GM10847 (cell line): ENCODE results near the gene RASD1.

Experiments used
- POLR2A ChIP-seq: IDR thresholded peaks from 2 replicates; pipeline ENCODE4 v1.6.1; 2011; ENCODE audit not compliant: insufficient read length; ENCODE audit errors: extremely low read depth

Gene RASD1

DNA sequence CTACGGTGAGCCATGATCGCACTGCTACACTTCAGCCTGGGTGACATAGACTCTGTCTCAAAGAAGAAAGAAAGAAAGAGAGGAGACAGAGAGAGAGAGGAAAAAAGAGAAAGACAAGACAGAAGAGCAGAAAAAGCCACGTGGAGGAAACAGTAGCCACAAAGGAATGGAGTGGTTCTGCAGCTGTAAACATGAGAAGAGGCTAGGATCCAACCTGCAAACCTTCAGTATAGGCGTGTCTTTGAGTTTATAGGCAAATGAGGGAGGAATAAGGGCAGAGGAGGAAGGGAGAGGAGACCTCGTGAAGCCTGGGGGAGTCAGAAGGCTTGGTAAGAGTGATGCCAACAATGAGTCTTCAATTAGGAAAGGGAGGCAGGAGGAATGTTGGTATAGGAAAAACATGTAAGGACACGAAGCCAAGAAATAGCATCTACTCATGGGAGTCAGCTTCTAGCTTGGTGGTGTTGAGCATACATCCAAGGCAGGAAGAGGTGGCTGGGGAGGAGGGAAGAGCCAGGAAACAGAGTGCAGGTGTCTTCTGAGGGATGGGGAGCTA, 15.5 kb downstream of the RASD1 start:
- no peak for TF ChIP-seq POLR2A

DNA sequence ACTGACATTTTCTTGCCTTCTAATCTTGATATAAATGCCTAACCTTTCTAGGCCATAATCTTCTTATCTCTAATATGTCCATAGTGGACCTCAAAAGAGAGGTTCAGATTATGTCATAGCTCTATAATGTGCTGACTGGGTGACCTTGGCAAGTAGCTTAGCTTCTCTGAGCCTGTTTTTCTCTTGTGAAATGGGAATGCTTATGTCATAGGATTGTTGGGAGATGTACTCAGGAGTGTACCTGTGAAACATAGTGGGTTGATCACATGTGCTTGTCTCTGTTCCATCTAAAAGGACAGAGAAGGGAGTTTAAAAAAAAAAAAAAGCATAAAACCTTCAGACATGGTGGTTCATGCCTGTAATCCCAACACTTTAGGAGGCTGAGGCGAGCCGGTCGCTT, 17.0 kb downstream of the RASD1 start:
- no peak for TF ChIP-seq POLR2A

DNA sequence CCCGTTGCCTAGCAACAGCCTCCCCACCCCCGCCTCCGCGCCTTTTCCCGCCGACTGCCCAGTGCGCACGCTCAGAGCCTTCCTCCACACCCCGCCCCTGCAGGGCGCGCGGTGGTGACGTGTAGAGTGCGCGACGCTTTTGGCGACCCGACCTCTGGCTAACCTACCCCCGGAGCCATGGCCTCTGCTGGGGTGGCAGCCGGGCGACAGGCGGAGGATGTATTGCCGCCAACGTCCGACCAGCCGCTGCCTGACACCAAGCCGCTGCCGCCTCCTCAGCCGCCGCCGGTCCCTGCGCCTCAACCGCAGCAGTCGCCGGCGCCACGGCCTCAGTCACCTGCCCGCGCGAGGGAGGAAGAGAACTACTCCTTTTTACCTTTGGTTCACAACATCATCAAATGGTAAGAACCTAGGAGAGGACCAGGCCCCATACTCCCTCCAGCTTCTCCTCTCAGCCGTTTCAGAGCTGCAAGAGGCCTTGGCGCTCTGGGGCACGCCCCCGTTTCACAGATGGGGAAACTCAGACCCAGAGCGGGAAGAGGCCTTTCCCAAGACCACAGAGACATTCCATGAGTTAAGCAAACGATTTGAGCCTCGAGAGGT, 19.2 kb downstream of the RASD1 start, which contains the start of gene MED9:
TSS of gene MED9 (plus strand) at position 136 of the 603 bp plus-strand sequence. CDS start at position 178, 42 bp downstream.
- TF ChIP-seq POLR2A, result peak; percentile 71

GRCh38 chr17:17474341-17474740, 21.9 kb downstream of the RASD1 start:
- TF ChIP-seq POLR2A, result no peak

DNA sequence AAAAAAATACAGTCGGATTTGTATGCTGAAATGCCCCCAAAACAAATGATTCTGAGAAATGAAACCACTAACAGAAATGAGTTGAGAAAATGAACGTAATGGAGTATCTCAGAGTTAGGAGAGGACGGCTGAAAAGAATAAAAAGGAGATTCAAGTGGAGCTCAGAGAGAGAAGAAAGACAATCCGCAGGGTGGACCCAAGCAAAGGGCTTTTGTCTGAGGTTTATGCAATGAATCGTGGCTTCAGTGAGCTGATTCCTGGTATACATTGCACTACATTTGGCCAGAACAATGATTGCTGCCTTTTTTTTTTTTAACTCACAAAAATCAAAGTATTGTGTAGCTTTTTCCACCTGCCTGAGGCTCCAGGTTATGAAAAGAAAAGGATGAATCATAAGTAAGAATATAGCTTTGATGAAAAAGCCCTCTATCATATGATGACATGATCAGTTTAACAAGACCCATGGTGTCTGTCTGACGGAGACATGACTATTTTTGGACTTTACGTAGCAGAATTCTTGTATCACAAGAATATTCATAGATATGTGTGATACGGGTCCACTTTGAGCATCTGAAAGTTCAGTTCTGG, 23.8 kb downstream of the RASD1 start:
- TF ChIP-seq POLR2A, result no peak

DNA sequence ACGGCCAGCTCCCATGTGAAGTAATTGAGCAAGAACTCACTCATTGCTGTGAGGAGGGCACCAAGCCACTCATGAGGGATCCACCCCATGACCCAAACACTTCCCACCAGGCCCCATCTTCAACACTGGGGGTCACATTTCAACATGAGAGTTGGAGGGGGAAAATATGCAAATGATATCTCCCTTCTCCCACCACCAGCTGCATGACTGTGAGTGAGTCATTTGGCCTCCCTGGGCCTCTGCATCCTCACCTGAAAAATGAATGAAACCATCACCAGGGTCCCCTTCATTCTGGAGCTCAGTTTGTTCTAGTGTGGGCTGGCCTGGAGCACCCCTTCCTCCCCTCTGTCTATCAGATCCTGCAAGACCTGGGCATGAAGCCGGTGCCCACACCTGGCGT, 26.2 kb downstream of the RASD1 start:
- no peak for TF ChIP-seq POLR2A

DNA sequence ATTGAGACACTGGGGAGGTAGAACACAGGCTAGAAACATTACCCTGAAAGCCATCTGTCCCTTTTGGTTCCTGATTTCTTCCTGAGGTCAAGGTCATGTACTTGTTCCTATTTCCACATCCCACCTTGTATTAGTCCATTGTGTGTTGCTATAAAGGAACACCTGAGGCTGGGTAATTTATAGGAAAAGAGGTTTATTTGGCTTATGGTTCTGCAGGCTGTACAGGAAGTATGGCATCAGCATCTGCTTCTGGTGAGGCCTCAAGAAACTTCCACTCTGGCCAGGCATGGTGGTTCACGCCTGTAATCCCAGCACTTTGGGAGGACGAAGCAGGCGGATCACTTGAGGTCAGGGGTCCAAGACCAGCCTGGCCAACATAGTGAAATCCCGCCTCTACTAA, 26.8 kb downstream of the RASD1 start:
- no peak for TF ChIP-seq POLR2A

GRCh38 chr17:17468217-17469010, 27.8 kb downstream of the RASD1 start:
- TF ChIP-seq POLR2A, result no peak

DNA sequence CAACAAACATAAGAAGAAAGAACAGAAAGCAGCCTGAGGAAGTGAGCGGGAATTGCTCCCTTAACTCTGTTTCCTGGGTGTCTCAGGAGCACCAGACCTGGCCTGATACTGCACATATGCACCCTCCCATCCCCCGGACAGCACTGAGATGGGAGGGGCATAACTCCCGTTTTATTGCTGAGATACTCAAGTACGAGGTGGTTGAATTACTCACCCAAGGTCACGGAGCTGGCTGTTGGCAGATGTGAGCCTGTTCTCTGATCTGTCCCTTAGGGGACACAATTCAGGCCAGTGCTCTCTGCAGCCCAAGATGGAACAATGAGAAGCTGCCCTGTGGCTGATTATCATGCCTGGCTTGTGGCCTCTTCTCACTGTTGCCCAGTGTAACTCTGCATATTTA, 28.5 kb downstream of the RASD1 start:
- TF ChIP-seq POLR2A, result no peak

GRCh38 chr17:17467016-17467415, 29.2 kb downstream of the RASD1 start:
- no peak for TF ChIP-seq POLR2A

- no peak for TF ChIP-seq POLR2A
Observed at GRCh38 chr17:17466511-17466910, 29.7 kb downstream of the RASD1 start.

DNA sequence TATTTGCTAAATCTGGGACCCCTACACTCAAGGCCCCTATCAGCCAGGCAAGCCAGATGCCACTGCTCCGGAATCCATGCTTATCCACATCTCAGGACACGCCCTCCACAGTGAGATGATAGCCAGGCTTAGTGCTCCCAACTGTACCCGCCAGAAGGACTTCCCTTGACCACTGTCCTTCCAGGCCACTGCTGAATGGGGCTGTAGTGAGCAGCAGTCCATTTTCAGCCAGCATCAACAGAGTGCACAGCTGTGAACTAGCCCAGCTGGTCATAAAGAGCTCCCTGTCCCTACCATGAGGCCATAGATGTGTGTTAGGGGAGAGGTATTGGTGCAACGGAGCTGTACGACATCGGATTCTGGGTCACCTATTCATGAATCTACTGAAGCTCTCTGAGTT, 32.4 kb downstream of the RASD1 start:
- TF ChIP-seq POLR2A, result no peak

- TF ChIP-seq POLR2A, result no peak
Observed at GRCh38 chr17:17462048-17462824, 34.0 kb downstream of the RASD1 start.

- TF ChIP-seq POLR2A, result no peak
Observed at GRCh38 chr17:17460038-17460437, 36.2 kb downstream of the RASD1 start.

GRCh38 chr17:17457680-17458079, 38.5 kb downstream of the RASD1 start:
- no peak for TF ChIP-seq POLR2A
